AG04449 (cell line): ENCODE data around the gene MSH6.

Source experiments
- CTCF ChIA-PET: fragments of 350-600 bp; formaldehyde crosslinking; extraction: SDS; loops from one replicate; lab custom pipeline; 2021; ENCODE audit warnings: antibody characterized with exemption; lab: Yijun Ruan, JAX
- POLR2A ChIA-PET: fragments of 400-600, 350-600 bp; formaldehyde crosslinking; extraction: SDS; loops from one replicate; lab custom pipeline; 2020; ENCODE audit warnings: antibody characterized with exemption, inconsistent platforms; lab: Yijun Ruan, JAX
- DNase-seq: peaks from one replicate; pipeline ENCODE4 v3.0.0-alpha.2; 2010; ENCODE audit warnings: low read depth, low spot score
- H3K4me3 ChIP-seq: 2 replicates; pipeline ENCODE4 v1.5.1; 2011; ENCODE audit warnings: low read depth, mild to moderate bottlenecking, control low read depth, low read length
- CTCF ChIP-seq: IDR thresholded peaks from one replicate; pipeline ENCODE4 v1.5.1; 2011; ENCODE audit warnings: mild to moderate bottlenecking, moderate library complexity, low read length, control low read depth, inconsistent platforms; ENCODE audit not compliant: insufficient read depth; ENCODE audit errors: missing control alignments

MSH6 gene

DNA sequence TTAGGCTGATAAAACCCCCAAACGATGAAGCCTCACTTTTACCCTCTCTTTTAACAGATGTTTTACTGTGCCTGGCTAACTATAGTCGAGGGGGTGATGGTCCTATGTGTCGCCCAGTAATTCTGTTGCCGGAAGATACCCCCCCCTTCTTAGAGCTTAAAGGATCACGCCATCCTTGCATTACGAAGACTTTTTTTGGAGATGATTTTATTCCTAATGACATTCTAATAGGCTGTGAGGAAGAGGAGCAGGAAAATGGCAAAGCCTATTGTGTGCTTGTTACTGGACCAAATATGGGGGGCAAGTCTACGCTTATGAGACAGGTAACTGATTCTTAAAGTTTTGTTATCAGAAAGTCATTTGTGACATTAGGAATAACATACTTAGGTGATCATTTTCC, 20.4 kb downstream of the MSH6 start:
- no peak for DNase-seq
- ChIA-PET POLR2A (no interaction called here), CTCF (interaction anchor here (1.0 kb wide), 1 partner anchor 301 kb away, joined by 3 read pairs; no protein-coding TSS in a partner anchor)
- no peak overlapping the region for H3K4me3 ChIP-seq
- TF ChIP-seq CTCF, result no peak

DNA sequence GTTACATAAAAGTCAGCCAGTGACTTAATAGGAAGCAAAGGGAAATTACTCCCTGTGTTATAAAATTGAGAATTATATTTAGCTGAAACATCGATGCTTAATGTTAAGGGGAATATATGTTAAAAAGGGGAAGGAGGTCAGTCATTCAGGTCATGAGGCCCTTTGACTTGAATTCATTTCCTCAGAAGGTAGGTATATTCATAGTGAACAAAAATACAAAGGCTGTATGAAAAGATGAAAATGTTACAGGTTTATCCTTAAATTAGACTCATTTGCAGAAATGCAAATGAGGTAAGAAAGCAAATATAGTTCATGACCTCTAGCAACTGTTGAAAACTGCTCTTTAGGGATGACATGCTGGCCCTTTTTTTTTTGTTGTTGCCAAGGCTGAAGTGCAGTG, 20.8 kb downstream of the MSH6 start:
- ChIA-PET POLR2A (no interaction called here), CTCF (interaction anchor here (1.0 kb wide), 2 partner anchors 15 to 301 kb away, joined by 3 read pairs; no protein-coding TSS in a partner anchor)
- no peak for TF ChIP-seq CTCF
- H3K4me3 ChIP-seq, result no peak overlapping the region
- DNase-seq, result no peak

DNA sequence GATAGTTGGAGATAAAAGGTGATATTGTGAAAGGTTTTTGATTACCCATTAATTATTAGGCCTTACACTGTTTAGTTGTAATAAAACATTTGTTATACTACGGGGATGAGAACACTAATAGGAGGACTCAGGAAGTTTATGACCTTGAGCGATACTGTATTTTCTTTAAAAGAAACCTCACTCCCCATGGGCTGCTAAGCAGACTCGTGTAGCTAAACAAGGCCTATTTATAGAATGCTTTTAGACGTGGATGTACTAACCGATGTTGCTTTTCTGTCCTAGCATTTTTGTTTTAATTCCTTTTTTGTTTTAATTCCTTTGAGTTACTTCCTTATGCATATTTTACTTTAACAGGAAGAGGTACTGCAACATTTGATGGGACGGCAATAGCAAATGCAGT, 22.9 kb downstream of the MSH6 start:
- no peak for TF ChIP-seq CTCF
- H3K4me3 ChIP-seq, result no peak overlapping the region
- ChIA-PET POLR2A (no interaction called here), CTCF (no interaction called here)
- DNase-seq, result no peak

GRCh38 chr2:47808614-47809013, 25.7 kb downstream of the MSH6 start:
- no peak for DNase-seq
- H3K4me3 ChIP-seq, result no peak overlapping the region
- ChIA-PET CTCF (interaction anchor here (1.3 kb wide), 1 partner anchor 10 kb away, joined by 4 read pairs; no protein-coding TSS in a partner anchor), POLR2A (no interaction called here)
- no peak for TF ChIP-seq CTCF

GRCh38 chr2:47809903-47810302, 27.0 kb downstream of the MSH6 start:
- DNase-seq, result no peak
- no peak for TF ChIP-seq CTCF
- no peak overlapping the region for H3K4me3 ChIP-seq
- CTCF ChIA-PET, result no interaction called here
- POLR2A ChIA-PET, result no interaction called here

GRCh38 chr2:47810850-47811249, 27.9 kb downstream of the MSH6 start:
- ChIA-PET POLR2A (no interaction called here), CTCF (no interaction called here)
- no peak for TF ChIP-seq CTCF
- no peak overlapping the region for H3K4me3 ChIP-seq
- DNase-seq, result no peak
